Stomach (tissue), 4 donors: ENCODE results near the gene NLRP3.

Source experiments
- POLR2A ChIP-seq, 4 donors: fragments of 450-650 bp; IDR thresholded peaks; one replicate each; pipeline ENCODE4 v1.6.1; 2016; ENCODE audit warnings: antibody characterized with exemption in 4 of 4, control low read depth in 2 of 4, mild to moderate bottlenecking in 1 of 4, moderate library complexity in 1 of 4
- POLR2AphosphoS5 ChIP-seq, 3 donors: sonication (generic); formaldehyde crosslinking; IDR thresholded peaks; one replicate each; pipeline ENCODE4 v1.6.1; 2016; ENCODE audit warnings: antibody characterized with exemption in 3 of 3
- TF ChIP-seq, protein P1 (sequence below), 7 experiments: fragments of 450-650 bp in 4 of 7; fragments of 200-600 bp in 3 of 7; sonication (generic) in 3 of 7; IDR thresholded peaks; one replicate each; pipeline ENCODE4 v1.5.1; 2016 to 2019; ENCODE audit warnings: antibody characterized with exemption in 7 of 7, control low read depth in 2 of 7, mild to moderate bottlenecking in 1 of 7

DNA sequence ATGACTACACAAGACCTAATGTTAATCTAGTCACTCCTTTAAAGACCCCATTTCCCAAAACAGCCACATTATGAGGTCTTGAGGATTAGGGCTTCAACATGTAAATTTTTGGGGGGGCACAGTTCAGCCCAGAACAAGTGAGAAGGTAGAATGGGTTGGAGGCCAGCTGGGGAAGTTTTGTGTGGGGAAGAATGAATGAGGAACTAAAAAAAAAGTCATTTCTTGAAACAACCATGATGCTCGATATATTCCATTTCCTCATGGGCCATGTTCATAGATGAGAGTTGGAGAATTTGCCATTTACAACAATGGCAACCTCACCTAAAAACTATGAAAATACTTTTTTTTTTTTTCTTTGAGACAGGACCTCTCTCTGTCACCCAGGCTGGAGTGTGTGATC is 14.5 kb downstream of the NLRP3 start:
- TF ChIP-seq, protein P1, sequence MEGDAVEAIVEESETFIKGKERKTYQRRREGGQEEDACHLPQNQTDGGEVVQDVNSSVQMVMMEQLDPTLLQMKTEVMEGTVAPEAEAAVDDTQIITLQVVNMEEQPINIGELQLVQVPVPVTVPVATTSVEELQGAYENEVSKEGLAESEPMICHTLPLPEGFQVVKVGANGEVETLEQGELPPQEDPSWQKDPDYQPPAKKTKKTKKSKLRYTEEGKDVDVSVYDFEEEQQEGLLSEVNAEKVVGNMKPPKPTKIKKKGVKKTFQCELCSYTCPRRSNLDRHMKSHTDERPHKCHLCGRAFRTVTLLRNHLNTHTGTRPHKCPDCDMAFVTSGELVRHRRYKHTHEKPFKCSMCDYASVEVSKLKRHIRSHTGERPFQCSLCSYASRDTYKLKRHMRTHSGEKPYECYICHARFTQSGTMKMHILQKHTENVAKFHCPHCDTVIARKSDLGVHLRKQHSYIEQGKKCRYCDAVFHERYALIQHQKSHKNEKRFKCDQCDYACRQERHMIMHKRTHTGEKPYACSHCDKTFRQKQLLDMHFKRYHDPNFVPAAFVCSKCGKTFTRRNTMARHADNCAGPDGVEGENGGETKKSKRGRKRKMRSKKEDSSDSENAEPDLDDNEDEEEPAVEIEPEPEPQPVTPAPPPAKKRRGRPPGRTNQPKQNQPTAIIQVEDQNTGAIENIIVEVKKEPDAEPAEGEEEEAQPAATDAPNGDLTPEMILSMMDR (IDR thresholded peaks at IDR 0.05): no peak
- TF ChIP-seq POLR2A (IDR thresholded peaks at IDR 0.05) (no peak), POLR2AphosphoS5 (IDR thresholded peaks at IDR 0.05) (no peak)
